ENCODE data around the gene NUFIP1. TPM values are rescaled to one million over a fixed set of nuclear protein-coding genes. Genes with fewer than 3 reads are reported as not detected.

Gene NUFIP1
- total RNA-seq, 1 experiment from 2014 or later, result 17.1 TPM

- Histone ChIP-seq H3K4me2 (ENCODE audit: insufficient read depth, insufficient read length, low read length) (no peak overlapping the region), H3K4me1 (ENCODE audit: insufficient read depth, low read length) (no peaks in the 10 kb centered on the region; the same call in 1 of the 2 replicates), H3K23ac (ENCODE audit: insufficient read length, low read depth, low read length) (no peak overlapping the region), H4K5ac (ENCODE audit: insufficient read length, low read depth, low read length) (no peak overlapping the region), H2BK120ac (ENCODE audit: low read depth, low read length, poor library complexity, severe bottlenecking) (no peak overlapping the region), H3K4ac (ENCODE audit: low read depth, low read length) (no peak overlapping the region), H2BK12ac (ENCODE audit: insufficient read length, low read depth, low read length) (no peak overlapping the region), H3K27ac (ENCODE audit: insufficient read length, low read depth, low read length) (no peak overlapping the region), H4K8ac (replicated peaks; ENCODE audit: insufficient read length, low read depth, low read length) (no peak overlapping the region), H3K9me3 (ENCODE audit: control insufficient read depth, low read depth, low read length) (no peaks in the 10 kb centered on the region), H2AK5ac (ENCODE audit: insufficient read length, low read length) (no peak overlapping the region), H3K27me3 (ENCODE audit: insufficient read depth, low read length) (no peaks in the 10 kb centered on the region), H3K56ac (ENCODE audit: insufficient read length, low read depth, low read length) (no peak overlapping the region), H2BK20ac (ENCODE audit: low read depth, low read length, poor library complexity, severe bottlenecking) (no peak overlapping the region), H2BK15ac (ENCODE audit: low read depth, low read length) (no peak overlapping the region), H4K20me1 (ENCODE audit: control insufficient read depth, insufficient read depth, insufficient read length) (peaks cover 2% of the 10 kb centered on the region), H3K9ac (ENCODE audit: extremely low read depth, insufficient read length, low read length) (no peak overlapping the region), H3K23me2 (ENCODE audit: insufficient read length, low read depth, low read length, poor library complexity, severe bottlenecking) (peaks cover 3% of the 10 kb centered on the region), H3K18ac (ENCODE audit: insufficient read length, low read depth, low read length) (no peak overlapping the region), H2AFZ (ENCODE audit: low read length) (no peak overlapping the region), H4K91ac (ENCODE audit: insufficient read length, low read depth, low read length) (no peak overlapping the region), H3T11ph (ENCODE audit: low read length) (no peak overlapping the region), H3K79me2 (ENCODE audit: insufficient read depth, low read length) (no peaks in the 10 kb centered on the region), H3K14ac (ENCODE audit: insufficient read depth, low read length) (no peak overlapping the region), H2BK5ac (ENCODE audit: insufficient read length, low read length) (no peak overlapping the region), H3K79me1 (ENCODE audit: insufficient read depth, low read depth, low read length, poor library complexity, severe bottlenecking) (no peaks in the 10 kb centered on the region)
- DNase-seq, result no peak
- no peaks in the 10 kb centered on the region for H3K27me3 Mint-ChIP-seq (ENCODE audit: low read depth)
- H3K27ac Mint-ChIP-seq, result no peak overlapping the region
- peak overlapping the region in 1 of 2 experiments; percentile 43; a peak in 1 of 5 replicates for H3K4me3 Mint-ChIP-seq
- H3K9me3 Mint-ChIP-seq, result no peaks in the 10 kb centered on the region
- no peaks in the 10 kb centered on the region for H3K36me3 Mint-ChIP-seq (ENCODE audit: insufficient read depth in 1 of 3, low read depth in 3 of 3)
- peaks cover 7 to 13% of the 10 kb centered on the region in 2 experiments for H3K4me1 Mint-ChIP-seq
- no peak for TF ChIP-seq CTCF (conservative IDR thresholded peaks at IDR 0.05)
- WGBS (ENCODE audit: extremely low coverage, insufficient read length, low lambda C conversion rate), result no CpG with 5 or more reads among the region's 3 CpGs
Observed at GRCh38 chr13:44920013-44920412, 69.3 kb downstream of the NUFIP1 start.
